Activated CD8-positive, alpha-beta memory T cell treated with anti-CD3 and anti-CD28 coated beads, Interleukin-2, amount 50 U/mL, for 48 hours (primary cell): ENCODE results near the gene GOLGA1.
A peak's percentile ranks its signal among the peaks of the same experiment; 100 is the strongest.
"Not testable (repeated sequence)": the region's sequence is repeated elsewhere in the genome, so short reads cannot be mapped to it uniquely, and the experiment has no call there.

ENCODE experiments used
- DNase-seq: peaks from one replicate; pipeline ENCODE4 v3.0.0-alpha.2; 2020

The GOLGA1 gene

GRCh38 chr9:124855944-124856765, 84.7 kb downstream of the GOLGA1 start:
- peak; percentile 78 for DNase-seq

- no peak for DNase-seq
Observed at GRCh38 chr9:124855566-124855943, 85.3 kb downstream of the GOLGA1 start.

GRCh38 chr9:124854822-124855221, 86.1 kb downstream of the GOLGA1 start:
- no peak for DNase-seq

- DNase-seq = no peak
Observed at GRCh38 chr9:124854161-124854560, 86.7 kb downstream of the GOLGA1 start.

GRCh38 chr9:124853605-124854143, 87.2 kb downstream of the GOLGA1 start:
- DNase-seq = no peak

- peak; percentile 94 for DNase-seq
Observed at GRCh38 chr9:124852829-124853531, 87.9 kb downstream of the GOLGA1 start, which contains the start of gene WDR38. Gene WDR38 (plus strand): TSS chr9:124853460. CDS start chr9:124853532, 72 bp downstream.

GRCh38 chr9:124852121-124852828, 88.6 kb downstream of the GOLGA1 start:
- DNase-seq = no peak

- DNase-seq = no peak
Observed at GRCh38 chr9:124849801-124850200, 91.1 kb downstream of the GOLGA1 start.

- no peak for DNase-seq
Observed at GRCh38 chr9:124846969-124847368, 93.9 kb downstream of the GOLGA1 start.

- not testable (repeated sequence) for DNase-seq
Observed at GRCh38 chr9:124846467-124846866, 94.4 kb downstream of the GOLGA1 start.

GRCh38 chr9:124844291-124844690, 96.6 kb downstream of the GOLGA1 start:
- DNase-seq = no peak

GRCh38 chr9:124843456-124844034, 97.3 kb downstream of the GOLGA1 start:
- DNase-seq = no peak

- no peak for DNase-seq
Observed at GRCh38 chr9:124841075-124841821, 99.6 kb downstream of the GOLGA1 start.

- no peak for DNase-seq
Observed at GRCh38 chr9:124840300-124840833, 100.5 kb downstream of the GOLGA1 start.

- no peak for DNase-seq
Observed at GRCh38 chr9:124839612-124840299, 101.1 kb downstream of the GOLGA1 start.

- not testable (repeated sequence) for DNase-seq
Observed at GRCh38 chr9:124838567-124839275, 102.2 kb downstream of the GOLGA1 start.

GRCh38 chr9:124838132-124838531, 102.8 kb downstream of the GOLGA1 start:
- not testable (repeated sequence) for DNase-seq

GRCh38 chr9:124835026-124835557, 105.8 kb downstream of the GOLGA1 start:
- DNase-seq = no peak

GRCh38 chr9:124834591-124834990, 106.3 kb downstream of the GOLGA1 start:
- no peak for DNase-seq
